ENCODE data around the gene UST. TPM values are rescaled to one million over a fixed set of nuclear protein-coding genes. Genes with fewer than 3 reads are reported as not detected.

UST gene
- total RNA-seq, 6 experiments from 2014 or later = 0.44 to 1.9 (median 0.91) TPM

GRCh38 chr6:148814082-148814790 is 67.4 kb downstream of the UST start:
- WGBS (ENCODE audit: insufficient coverage, low coverage, low lambda C conversion rate, missing lambda C conversion rate) = 39% methylated on average over 4 of the region's 5 CpGs
- ATAC-seq = no peak
- H3K27ac ChIP-seq = no peak overlapping the region

GRCh38 chr6:148814869-148815268 is 68.0 kb downstream of the UST start:
- TF ChIP-seq CTCF (IDR thresholded peaks at IDR 0.05) (no peak), POLR2A (IDR thresholded peaks at IDR 0.05) (no peak)
- H3K36me3 ChIP-seq = no peaks in the 10 kb centered on the region
- ATAC-seq (no peak), DNase-seq (no peak)
- intact Hi-C loops (cut with DNase I) = no loop called here
- WGBS (ENCODE audit: insufficient coverage, low coverage, low lambda C conversion rate, missing lambda C conversion rate) = 79% methylated on average over 2 of the region's 2 CpGs
- H3K4me1 ChIP-seq = peaks cover 0 to 10% (median 0%) of the 10 kb centered on the region in 4 donors
- H3K27ac ChIP-seq = no peak overlapping the region
- H3K4me3 ChIP-seq = no peak overlapping the region
- H3K9me3 ChIP-seq = no peaks in the 10 kb centered on the region
- H3K27me3 ChIP-seq = no peaks in the 10 kb centered on the region

More at GRCh38 chr6:148814082-148814790, 67.4 kb downstream of the UST start:
- Histone ChIP-seq H3K4me1 (peaks cover 0 to 10% (median 0%) of the 10 kb centered on the region in 4 donors), H3K9me3 (no peaks in the 10 kb centered on the region), H3K4me3 (no peak overlapping the region), H3K27me3 (no peaks in the 10 kb centered on the region), H3K36me3 (no peaks in the 10 kb centered on the region)
- intact Hi-C loops (cut with DNase I) = no loop called here
- TF ChIP-seq POLR2A (IDR thresholded peaks at IDR 0.05) (no peak), CTCF (IDR thresholded peaks at IDR 0.05) (no peak)
- no peak for DNase-seq

- intact Hi-C loops (cut with DNase I) = no loop called here
- TF ChIP-seq POLR2A (IDR thresholded peaks at IDR 0.05) (no peak), CTCF (IDR thresholded peaks at IDR 0.05) (no peak)
- Histone ChIP-seq H3K4me3 (no peak overlapping the region), H3K36me3 (no peaks in the 10 kb centered on the region), H3K9me3 (no peaks in the 10 kb centered on the region), H3K4me1 (peaks cover 0 to 10% (median 0%) of the 10 kb centered on the region in 4 donors), H3K27me3 (no peaks in the 10 kb centered on the region), H3K27ac (no peak overlapping the region)
- no peak for DNase-seq
- ATAC-seq = no peak
Measured at GRCh38 chr6:148816117-148816516, 69.3 kb downstream of the UST start.

GRCh38 chr6:148817689-148818088 is 70.9 kb downstream of the UST start:
- H3K4me1 ChIP-seq = peaks cover 0 to 10% (median 0%) of the 10 kb centered on the region in 4 donors
- no peaks in the 10 kb centered on the region for H3K9me3 ChIP-seq
- DNase-seq (no peak), ATAC-seq (no peak)
- no peak for TF ChIP-seq POLR2A (IDR thresholded peaks at IDR 0.05)
- no peak for TF ChIP-seq CTCF (IDR thresholded peaks at IDR 0.05)
- H3K36me3 ChIP-seq = no peaks in the 10 kb centered on the region
- no peaks in the 10 kb centered on the region for H3K27me3 ChIP-seq
- H3K4me3 ChIP-seq = no peak overlapping the region
- H3K27ac ChIP-seq = no peak overlapping the region
- WGBS (ENCODE audit: insufficient coverage, low coverage, low lambda C conversion rate, missing lambda C conversion rate) = 48% methylated on average over 3 of the region's 3 CpGs
- intact Hi-C loops (cut with DNase I) = no loop called here

Data from right lobe of liver (tissue), 6 donors.